ENCODE results near the gene ABHD6. TPM values are rescaled to one million over a fixed set of nuclear protein-coding genes. Genes with fewer than 3 reads are reported as not detected.
"Not testable (repeated sequence)": the region's sequence is repeated elsewhere in the genome, so short reads cannot be mapped to it uniquely, and the experiment has no call there.

Gene ABHD6
- total RNA-seq, 1 donor from 2014 or later, result 7.7 TPM

- H3K4me3 ChIP-seq (ENCODE audit: low read depth, low read length), result no peak overlapping the region
- H3K36me3 ChIP-seq (ENCODE audit: control insufficient read depth, insufficient read depth, low read length), result no peaks in the 10 kb centered on the region
- DNase-seq (ENCODE audit: low read depth), result no peak
- no peak for TF ChIP-seq CTCF (IDR thresholded peaks at IDR 0.05; ENCODE audit: insufficient read depth, low read length, poor library complexity, severe bottlenecking)
- H3K27me3 ChIP-seq (ENCODE audit: control insufficient read depth, insufficient read depth, low read length), result no peaks in the 10 kb centered on the region
Measured at GRCh38 chr3:58218904-58219303, 18.7 kb upstream of the ABHD6 start.

GRCh38 chr3:58222161-58222724 is 15.3 kb upstream of the ABHD6 start:
- H3K36me3 ChIP-seq (ENCODE audit: control insufficient read depth, insufficient read depth, low read length), result no peaks in the 10 kb centered on the region
- no peak for TF ChIP-seq CTCF (IDR thresholded peaks at IDR 0.05; ENCODE audit: insufficient read depth, low read length, poor library complexity, severe bottlenecking)
- H3K27me3 ChIP-seq (ENCODE audit: control insufficient read depth, insufficient read depth, low read length), result no peaks in the 10 kb centered on the region
- no peak overlapping the region for H3K4me3 ChIP-seq (ENCODE audit: low read depth, low read length)
- DNase-seq (ENCODE audit: low read depth), result no peak

DNA sequence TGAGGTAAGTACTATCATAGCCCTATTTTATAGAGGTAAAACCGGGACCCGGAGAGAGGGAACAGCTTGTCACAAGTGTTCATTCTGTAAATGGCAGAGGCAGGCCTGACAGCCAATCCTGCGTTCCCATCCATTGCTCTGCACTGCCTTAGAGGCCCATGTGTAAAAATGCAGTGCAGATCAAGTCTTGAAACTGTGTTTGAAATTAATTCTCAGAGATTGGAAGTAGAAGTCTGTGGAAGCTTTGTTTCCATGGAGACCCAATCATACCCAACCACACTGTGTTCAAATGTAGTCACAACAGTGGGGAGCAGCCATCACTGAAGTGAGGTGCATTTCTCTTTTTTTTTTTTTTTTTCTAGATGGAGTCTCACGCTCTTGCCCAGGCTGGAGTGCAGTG is 13.7 kb upstream of the ABHD6 start:
- Histone ChIP-seq H3K27me3 (ENCODE audit: control insufficient read depth, insufficient read depth, low read length) (no peaks in the 10 kb centered on the region), H3K4me3 (ENCODE audit: low read depth, low read length) (no peak overlapping the region), H3K36me3 (ENCODE audit: control insufficient read depth, insufficient read depth, low read length) (no peaks in the 10 kb centered on the region)
- TF ChIP-seq CTCF (IDR thresholded peaks at IDR 0.05; ENCODE audit: insufficient read depth, low read length, poor library complexity, severe bottlenecking), result no peak
- DNase-seq (ENCODE audit: low read depth), result no peak

GRCh38 chr3:58227933-58228332 is 9.7 kb upstream of the ABHD6 start:
- H3K4me3 ChIP-seq (ENCODE audit: low read depth, low read length); H3K27me3 ChIP-seq (ENCODE audit: control insufficient read depth, insufficient read depth, low read length); H3K36me3 ChIP-seq (ENCODE audit: control insufficient read depth, insufficient read depth, low read length); DNase-seq (ENCODE audit: low read depth): not testable (repeated sequence)

GRCh38 chr3:58230876-58231552 is 6.6 kb upstream of the ABHD6 start:
- TF ChIP-seq CTCF (IDR thresholded peaks at IDR 0.05; ENCODE audit: insufficient read depth, low read length, poor library complexity, severe bottlenecking), result no peak
- Histone ChIP-seq H3K36me3 (ENCODE audit: control insufficient read depth, insufficient read depth, low read length) (no peaks in the 10 kb centered on the region), H3K4me3 (ENCODE audit: low read depth, low read length) (no peak overlapping the region), H3K27me3 (ENCODE audit: control insufficient read depth, insufficient read depth, low read length) (no peaks in the 10 kb centered on the region)
- no peak for DNase-seq (ENCODE audit: low read depth)

GRCh38 chr3:58231666-58232065 is 5.9 kb upstream of the ABHD6 start:
- no peak for DNase-seq (ENCODE audit: low read depth)
- no peaks in the 10 kb centered on the region for H3K27me3 ChIP-seq (ENCODE audit: control insufficient read depth, insufficient read depth, low read length)
- no peaks in the 10 kb centered on the region for H3K36me3 ChIP-seq (ENCODE audit: control insufficient read depth, insufficient read depth, low read length)
- H3K4me3 ChIP-seq (ENCODE audit: low read depth, low read length), result no peak overlapping the region
- TF ChIP-seq CTCF (IDR thresholded peaks at IDR 0.05; ENCODE audit: insufficient read depth, low read length, poor library complexity, severe bottlenecking), result no peak
